ENCODE data around the gene ZSWIM4.
A peak's percentile ranks its signal among the peaks of the same experiment; 100 is the strongest.
"Not testable (repeated sequence)": the region's sequence is repeated elsewhere in the genome, so short reads cannot be mapped to it uniquely, and the experiment has no call there.

Gene ZSWIM4

DNA sequence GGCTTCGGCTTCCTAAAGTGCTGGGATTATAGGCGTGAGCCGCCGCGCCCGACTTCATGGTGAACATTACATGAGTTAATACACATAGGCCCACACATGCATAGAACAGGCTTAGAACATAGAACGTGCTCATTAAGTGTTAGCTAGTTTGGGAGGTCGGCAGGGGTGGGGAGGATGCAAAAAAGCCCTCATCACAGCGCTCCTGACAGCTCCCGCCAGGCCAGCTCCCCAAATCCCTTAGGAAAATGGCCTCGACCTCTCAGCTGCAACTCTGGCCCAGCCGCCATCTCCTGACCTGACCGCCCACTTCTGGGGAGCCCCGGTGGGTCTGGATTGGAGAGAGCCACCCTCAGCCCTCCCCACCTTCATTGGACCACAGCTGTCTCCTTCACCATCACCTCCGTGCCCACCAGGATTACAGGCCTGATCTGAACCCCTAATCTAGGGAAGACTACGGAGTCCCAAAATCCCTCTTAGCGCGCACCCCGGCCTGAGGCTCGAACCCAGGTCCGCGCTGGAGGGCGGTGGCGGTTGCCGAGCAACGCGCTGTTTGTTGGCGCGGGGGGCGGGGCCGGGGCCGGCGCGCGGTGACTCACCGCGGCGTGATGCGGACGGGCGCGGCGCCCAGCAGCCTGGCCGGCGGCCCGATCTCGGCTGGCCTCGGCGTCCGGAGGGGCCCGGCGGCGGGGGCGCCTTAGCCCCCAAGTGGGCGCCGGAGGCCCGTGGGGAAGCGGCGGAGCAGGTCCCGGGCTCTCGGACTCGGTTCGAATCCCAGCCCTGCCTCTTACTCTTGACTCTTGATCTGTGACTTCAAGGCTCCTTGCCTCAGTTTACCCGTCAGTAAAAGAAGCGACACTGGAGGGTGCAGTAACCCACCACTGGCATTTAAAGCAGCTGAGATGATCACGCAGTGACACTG is 55.0 kb downstream of the ZSWIM4 start:
- DNase-seq (ENCODE audit: low read depth), result no peak

DNA sequence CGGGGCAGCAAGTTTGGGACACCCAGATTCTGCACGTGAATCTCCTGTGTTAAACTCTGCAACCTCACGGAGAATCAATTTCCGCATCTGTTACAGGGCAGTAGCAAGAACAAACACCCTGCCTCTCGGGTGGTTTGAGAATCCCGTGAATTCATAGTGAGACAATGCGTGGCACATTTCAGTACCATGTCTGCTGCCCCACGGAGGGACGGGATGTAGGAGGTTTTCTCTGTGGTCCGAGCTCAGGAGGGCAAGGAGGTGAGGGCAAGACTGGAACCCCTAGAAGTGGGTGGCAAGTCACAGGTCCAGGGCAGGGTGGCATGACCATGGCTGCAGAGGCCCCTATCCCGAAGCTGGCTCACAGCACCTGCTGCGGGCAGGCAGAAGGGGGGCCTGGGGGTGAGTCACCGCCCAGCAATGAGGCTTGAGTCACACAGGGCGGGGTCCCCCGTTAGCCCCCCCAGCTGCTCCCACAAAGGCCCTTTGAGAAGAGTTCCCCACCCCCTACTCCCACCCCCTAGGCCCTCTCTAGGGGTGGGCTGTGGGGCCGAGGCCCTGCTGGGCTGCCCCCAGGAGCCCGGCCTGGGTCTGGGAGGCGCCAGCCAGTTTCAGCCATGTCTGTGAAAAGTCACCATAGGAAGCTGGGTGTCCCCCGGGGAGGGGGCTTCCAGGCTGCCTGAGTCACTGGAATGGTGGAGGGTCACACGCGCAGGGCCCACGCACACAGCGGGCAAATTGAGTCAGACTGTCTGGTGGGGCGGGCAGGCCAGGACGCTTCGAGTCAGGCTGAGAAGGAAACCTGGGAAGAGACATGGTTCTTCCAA is 55.9 kb downstream of the ZSWIM4 start:
- DNase-seq (ENCODE audit: low read depth), result peak; percentile 93

DNA sequence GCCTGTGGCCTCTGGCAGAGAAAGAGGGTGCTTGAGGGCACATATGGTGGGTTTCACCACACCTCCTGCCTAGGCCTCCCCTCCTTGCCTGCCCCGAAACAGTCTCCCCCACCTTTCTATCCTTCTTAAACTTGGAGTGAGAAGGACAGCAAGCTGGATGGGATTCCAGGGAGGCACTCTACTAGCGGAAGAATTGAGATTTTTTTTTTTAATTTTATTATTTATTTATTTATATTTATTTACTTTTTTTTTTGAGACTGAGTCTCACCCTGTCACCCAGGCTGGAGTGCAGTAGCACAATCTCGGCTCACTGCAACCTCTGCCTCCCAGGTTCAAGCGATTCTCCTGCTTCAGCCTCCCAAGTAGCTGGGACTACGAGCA is 56.5 kb downstream of the ZSWIM4 start:
- not testable (repeated sequence) for DNase-seq (ENCODE audit: low read depth)

DNA sequence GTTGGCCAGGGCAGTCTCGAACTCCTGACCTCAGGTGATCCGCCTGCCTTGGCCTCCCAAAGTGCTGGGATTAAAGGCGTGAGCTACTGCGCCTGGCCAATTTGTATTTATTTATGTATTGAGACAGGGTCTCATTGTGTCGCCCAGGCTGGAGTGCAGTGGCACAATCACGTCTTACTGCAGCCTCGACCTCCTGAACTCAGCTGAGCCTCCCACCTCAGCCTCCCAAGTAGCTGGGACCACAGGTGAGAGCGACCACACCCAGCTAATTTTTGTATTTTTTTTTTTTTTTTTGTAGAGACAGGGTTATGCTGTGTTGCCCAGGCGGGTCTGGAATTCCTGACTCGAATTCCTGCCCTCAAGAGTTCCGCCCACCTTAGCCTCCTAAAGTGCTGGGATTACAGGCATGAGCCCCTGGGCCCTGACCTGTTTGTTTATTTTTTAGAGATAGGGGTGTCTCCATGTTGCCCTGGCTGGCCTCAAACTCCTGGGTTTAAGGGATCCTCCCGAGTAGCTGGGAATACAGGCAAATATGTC is 57.0 kb downstream of the ZSWIM4 start:
- DNase-seq (ENCODE audit: low read depth), result not testable (repeated sequence)

DNA sequence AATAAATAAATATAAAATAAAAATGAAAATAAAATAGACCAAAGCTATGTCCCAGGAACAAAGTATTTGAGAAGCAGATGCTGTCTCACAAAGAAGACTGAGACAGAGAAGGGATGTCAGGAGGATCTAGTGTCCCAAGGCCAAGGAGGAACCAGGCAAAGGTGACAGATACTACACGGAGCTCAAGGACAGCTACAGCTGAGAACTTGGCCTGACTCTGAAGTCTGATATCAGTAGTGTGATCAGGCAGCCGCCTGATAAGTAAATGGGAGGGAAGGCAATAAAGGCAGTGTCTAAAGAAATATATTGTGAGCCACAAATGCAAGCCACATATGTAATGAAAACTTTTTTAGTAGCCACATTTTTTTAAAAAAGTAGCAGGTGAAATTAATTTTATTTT is 61.3 kb downstream of the ZSWIM4 start:
- DNase-seq (ENCODE audit: low read depth), result no peak

DNA sequence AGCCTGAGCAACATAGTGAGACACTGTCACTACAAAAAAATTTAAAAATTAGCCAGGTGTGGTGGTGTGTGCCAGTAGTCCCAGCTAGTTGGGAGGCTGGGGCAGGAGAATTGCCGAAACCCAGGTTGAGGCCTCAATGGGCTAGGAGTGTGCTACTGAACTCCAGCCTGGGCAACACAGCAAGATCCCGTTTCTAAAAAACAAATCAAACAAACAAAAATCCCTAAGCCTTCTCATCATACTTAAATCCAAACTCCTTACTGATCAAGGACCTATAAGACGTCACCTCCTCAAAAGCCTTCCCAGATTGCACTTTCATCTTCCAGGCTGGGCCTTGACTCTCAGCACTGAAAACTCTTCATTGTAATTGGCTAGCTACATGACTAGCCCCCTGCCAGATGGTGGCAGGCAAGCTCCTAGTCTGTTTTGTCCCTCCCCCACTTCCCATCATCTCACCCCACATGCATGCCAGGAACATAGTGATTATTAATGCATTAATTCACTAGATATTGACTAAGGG is 64.2 kb downstream of the ZSWIM4 start:
- no peak for DNase-seq (ENCODE audit: low read depth)

DNA sequence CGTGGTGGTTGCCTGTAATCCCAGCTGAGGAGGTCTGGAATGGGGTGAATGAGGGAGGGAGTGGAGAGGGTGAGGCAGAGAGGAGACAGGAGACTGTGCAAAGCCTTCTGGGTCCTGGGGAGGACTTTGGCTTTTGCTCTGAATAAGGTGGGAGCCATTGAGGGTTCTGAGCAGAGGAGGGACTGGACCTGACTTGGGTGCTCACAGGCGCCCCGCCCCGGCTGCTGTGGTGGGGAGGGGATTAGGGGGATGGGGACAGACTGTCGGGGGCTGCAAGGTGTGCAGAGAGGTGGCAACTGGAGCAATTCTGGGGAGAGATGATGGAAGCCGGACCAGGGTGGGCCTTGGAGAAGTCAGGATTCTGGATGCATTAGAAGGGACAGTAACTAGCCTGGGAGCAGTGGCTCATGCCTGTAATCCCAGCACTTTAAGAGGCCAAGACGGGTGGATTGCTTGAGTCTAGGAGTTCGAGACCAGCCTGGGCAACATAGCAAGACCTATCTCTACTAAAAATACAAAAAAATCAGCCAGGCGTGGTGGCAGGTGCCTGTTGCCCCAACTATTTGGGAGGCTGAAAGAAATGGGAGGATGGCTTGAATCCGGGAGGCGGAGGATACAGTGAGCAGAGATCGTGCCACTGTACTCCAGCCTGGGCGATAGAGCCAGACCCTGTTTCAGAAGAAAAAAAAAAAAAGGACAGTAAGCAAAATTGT is 65.6 kb downstream of the ZSWIM4 start:
- DNase-seq (ENCODE audit: low read depth), result no peak

DNA sequence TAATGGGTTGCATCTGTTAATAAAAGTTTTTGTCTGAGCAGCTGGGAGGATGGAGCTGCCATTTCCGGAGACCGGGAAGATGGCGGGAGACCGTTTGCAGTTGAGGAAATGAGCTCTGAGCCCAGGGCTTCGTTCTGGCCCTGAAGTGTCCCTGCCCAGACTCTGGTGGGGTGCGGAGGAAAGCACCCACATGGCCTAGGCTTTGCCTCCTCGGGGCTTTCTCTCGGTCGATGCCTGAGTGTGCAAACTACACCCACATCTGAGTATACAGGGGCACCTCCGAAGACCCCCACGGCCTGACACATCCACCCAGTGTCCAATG is 66.1 kb downstream of the ZSWIM4 start:
- DNase-seq (ENCODE audit: low read depth), result no peak

DNA sequence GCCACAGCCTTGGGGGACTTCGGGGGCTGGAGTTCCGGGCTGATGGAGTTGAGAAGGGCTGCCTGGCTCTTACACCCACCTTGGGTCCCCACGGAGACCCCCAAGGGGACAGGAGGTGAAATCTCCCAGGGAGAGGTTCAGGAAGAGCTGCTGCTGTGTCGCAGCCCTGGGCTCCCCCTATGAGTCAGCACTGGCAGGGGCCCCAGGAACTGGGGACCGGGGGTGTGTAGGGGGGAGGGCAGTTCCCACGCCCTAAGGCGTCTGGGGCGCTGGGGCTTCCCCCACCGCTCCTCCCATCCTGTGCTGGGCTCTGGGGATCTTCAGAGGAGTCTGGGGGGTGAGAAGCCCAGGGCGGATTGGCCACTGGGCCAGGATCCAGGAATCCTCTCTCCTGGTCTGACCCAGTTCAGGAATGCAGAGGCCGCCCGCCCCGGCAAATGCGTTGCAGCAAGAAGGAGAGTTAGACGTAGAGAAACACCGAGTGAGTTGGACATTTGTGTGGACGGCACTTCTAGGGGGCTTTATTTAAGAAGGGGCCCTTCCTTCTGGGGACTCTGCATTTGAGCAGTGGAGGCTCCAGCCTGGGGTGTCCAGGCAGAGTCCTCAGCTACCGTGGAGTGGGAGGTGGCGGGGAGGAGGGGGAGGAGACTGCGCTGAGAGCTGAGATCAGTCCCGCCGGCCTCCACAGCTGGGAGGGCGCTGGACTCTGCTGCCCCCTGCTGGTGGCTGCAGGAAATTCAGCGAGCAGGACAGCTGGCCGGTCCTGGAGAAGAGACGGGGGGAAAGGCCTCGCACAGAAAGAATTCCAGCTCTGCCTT is 66.7 kb downstream of the ZSWIM4 start:
- peak; percentile 83 for DNase-seq (ENCODE audit: low read depth)

DNA sequence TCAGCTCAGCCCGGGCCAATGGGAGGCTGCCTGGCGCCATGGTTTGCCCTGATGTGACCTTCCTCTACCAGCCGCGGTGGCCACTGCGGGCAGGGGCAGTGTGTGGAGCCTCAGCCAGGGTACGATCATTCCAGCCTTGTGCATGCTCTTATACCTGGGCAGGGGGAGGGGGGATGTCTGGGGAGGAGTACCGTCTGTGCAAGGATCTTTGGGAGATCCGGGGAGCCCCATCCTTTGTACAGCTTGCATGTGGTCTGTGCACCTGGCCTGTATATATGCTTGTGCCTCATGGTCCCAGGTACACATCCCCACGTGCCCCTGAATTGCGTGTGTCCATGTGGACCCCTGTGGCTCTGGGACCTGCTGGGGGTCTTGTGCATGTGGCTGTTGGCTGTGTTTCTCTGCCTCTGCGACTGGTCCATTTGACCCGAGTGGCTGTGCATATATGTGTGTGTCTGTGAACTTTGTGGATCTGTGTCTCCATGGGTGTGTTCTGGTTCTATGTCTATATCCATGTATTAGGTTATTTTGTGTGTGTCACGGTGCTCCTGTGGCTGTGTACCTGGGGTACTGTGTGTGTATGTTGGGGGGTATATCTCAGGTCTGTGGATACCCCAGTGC is 68.9 kb downstream of the ZSWIM4 start:
- DNase-seq (ENCODE audit: low read depth), result no peak

DNA sequence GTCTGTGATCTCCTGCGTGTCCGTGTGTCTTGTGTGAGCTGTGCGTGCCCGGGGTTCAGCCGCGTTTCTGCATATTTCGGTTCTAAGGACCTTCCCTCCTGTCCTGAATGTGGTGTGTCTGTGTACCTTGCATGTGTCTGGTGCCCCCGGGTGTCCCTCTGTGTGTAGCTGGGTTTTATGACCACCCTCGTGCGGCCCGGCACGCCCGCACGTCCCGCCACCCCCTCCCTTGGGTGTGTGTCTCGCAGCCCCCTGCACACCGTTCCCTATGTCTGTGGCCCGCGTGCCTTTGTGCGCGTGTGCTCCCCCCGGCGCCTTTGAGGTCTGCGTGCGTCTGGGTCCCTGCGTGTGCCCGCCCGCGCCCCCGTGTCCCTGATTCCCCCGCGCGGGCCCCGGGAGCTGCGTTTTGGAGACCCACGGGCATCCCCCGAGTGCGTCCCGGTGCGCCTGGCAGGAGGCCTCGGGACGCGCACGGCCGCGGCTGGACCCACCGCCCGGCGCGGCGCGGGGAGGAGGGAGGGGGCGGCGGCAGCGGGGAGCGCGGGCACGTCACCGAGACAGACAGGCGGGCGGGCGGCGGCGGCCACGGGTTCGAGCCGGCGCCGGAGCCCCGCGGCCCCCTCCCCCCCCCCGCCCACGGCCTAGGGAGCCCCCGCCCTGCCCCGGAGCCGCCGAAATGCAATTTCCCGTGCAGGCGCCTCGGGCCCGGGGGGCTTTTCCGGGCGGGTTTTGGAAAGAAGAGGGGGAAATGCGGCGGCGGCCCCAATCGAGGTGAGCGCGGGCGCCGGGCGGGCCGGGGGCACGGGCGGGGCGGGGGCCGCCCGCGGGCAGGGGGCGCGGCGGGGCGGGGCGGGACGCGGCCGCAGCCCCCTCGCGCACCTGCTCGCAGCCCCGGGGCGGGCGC is 69.7 kb downstream of the ZSWIM4 start:
- DNase-seq (ENCODE audit: low read depth), result no peak

DNA sequence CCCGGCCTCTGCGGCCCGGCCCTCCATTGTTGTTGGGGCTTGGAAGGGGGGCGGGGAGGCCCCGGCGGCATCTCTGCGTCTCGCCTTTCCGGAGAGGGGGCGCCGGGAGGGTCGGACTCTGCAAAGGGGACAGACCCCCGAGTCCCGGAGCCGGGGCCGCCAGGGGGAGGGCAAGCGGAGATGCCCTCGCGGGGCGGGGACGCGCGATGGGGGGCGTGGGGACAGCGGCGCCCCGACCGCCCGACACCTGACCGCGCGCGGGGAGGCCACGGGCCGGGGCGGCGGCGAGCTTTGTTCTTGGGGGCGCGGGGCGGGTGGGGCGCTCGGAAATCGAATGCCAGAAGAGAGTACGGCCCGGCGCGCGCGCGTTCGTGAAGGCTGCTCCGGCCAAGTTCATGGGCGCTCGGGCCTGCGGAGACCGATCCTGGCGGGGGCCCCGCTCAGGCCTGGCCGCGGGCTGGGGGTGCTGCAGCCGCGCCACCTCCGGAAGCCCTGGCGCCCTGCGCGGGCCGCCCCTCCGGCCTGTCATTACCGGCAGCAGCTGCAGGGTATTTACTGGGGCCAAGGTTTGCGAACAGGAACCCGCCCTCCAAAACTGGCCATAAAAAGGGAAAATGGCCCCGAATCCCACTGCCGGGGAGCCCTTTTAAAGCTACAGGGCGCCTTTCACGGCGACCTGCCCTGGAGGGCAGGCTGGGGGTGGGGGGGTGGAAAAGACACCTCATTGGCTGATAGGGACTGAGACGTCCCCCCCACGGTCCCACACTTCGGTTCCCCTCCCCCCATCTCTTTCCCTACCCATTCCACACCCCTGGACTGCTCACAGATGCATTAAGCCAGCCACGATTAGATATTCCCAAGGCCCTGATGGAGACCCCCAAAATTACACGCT is 70.6 kb downstream of the ZSWIM4 start:
- no peak for DNase-seq (ENCODE audit: low read depth)

DNA sequence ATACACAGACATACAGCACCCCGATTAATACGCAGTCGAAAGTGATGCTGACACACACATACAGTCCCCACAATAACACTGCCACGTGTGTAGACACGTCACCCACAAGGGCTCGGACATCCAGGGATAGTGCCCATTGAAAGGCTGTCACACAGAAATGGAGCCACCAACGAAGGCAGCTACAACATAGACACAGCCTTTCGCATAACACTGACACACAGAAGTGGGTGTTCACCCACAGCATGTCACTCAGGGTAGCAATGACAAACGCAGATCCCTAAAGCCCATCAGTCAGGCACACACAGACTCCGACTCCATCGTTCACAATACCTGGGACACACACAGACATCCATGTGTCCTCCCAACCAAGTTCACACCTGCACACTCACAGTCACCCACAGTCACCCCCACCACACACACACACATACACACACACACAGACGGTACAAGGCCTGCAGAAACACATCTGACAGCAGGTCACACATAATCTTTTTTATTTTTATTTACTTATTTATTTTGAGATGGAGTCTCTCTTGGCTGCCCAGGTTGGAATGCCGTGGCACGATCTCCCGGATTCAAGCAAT is 71.3 kb downstream of the ZSWIM4 start:
- DNase-seq (ENCODE audit: low read depth), result no peak

DNA sequence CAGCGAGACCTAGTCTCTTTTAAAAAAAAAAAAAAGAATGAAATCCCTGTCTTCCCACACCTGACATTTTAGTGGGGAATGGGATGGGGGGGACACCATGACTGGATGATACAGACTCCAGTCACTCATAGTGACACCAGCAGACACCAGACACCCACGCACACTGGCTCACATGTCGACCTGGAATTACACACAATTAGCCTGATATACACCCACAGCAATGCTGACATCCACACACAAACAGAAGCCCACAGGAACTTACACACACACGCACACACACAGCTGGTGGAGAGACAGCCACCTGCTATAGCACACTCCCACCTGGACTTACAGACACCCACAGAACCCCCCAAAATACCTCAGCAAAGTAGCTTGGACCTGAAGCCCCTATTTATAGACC is 73.4 kb downstream of the ZSWIM4 start:
- no peak for DNase-seq (ENCODE audit: low read depth)

DNA sequence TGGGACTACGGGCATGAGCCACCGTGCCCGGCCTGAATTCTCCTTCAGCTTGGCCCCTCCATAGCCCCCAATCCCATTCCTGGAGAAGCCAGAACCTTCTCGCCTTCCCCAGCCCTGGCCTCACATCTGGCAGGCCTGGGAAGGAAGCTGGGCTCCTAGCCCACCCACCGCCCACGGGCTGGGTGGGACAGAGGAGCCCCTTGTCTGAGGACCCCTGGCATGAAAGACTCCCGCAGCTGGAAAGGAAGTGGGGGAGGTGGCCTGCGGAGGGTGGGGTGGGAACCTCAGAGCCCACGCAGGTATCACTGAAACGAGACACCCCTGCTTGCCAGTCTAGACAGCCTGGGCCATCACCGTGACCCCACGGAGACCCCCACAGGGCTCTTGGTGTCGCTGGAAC is 74.0 kb downstream of the ZSWIM4 start:
- DNase-seq (ENCODE audit: low read depth), result no peak

DNA sequence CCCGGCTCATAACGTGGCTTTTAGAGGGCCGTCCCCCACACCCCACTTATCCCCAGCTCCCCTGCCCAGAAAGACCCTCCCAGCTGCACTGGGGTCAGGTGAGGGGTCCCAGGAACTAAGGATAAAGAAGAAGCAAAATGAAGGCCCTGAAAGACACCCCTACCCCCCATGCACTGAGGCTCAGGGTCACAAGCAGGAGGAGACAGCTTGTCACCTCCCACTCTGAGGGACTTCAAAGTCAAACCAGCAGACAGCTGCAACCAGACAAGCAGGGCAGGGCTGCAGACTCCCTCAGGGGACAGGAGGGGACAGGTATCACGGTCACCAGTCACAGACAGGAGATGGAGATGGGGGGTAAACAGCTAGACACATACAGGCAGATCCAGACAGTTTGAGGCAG is 75.6 kb downstream of the ZSWIM4 start:
- DNase-seq (ENCODE audit: low read depth), result no peak

DNA sequence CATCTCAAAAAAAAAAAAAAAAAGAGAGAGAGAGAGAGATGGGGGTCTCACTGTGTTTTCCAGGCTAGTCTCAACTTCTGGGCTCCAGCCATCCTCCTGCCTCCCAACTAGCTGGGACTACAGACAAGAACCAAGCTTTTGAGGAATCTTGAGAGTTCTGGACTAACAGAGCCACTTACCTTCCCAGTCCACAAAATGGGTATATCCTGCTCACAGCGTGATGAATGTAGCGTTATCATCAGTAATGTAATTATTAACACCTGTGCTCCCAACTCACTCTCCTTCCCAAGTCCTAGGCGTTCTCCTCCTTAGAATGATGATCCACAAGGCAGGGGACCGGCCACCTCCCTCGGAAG is 77.1 kb downstream of the ZSWIM4 start:
- DNase-seq (ENCODE audit: low read depth), result no peak

DNA sequence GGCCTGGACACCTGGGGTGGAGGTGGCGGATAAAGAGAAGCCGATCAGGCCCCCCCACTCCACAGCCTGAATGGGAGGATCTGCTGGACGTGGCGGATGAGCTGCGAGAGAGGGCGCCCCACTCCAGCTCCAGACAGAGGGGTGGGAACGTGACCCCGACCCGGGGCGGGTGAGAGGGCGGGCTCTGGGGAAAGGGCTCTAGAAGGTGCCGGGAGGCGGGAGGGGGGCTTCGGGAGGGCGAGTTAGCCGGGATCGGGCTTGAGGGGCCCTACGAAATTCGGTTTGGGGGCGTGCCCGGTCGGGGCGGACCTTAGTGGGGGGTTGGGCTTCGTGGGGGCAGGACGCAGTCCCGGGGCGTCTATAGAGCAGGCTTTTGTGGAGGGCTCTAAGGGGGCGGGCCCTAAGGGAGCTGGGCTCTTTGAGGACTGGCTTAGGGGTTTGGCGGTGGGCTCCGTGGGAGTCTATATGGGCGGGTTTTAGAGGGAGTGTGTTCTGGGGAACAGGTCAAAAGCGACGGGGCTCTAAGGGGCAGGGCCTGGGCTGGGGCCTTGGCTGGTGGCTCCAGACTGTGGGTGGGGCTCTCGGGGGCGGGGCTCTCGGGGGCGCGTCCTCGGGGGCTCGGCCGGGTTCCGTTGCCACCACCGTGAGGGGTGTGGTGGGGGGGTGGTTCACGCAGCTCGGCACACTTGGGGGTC is 77.6 kb downstream of the ZSWIM4 start:
- no peak for DNase-seq (ENCODE audit: low read depth)

Data from fibroblast of the conjunctiva (primary cell).